NT2/D1 (cell line): ENCODE results near the gene PAPOLB.

Experiments used
- SUZ12 ChIP-seq: IDR thresholded peaks from 2 replicates; pipeline ENCODE4 v1.6.1; 2011; ENCODE audit not compliant: insufficient read length, insufficient read depth; ENCODE audit errors: extremely low read depth
- YY1 ChIP-seq: IDR thresholded peaks from 2 replicates; pipeline ENCODE4 v1.6.1; 2011; ENCODE audit not compliant: insufficient read length, insufficient read depth
- ZNF274 ChIP-seq: IDR thresholded peaks from 2 replicates; pipeline ENCODE4 v1.6.1; 2011; ENCODE audit warnings: mild to moderate bottlenecking, low read depth, low read length

- TF ChIP-seq ZNF274, result no peak
- TF ChIP-seq YY1, result no peak
- no peak for TF ChIP-seq SUZ12
Measured at GRCh38 chr7:4824120-4824775, 37.6 kb downstream of the PAPOLB start.
